Posterior cingulate gyrus (tissue), 11 donors: Measurements from ENCODE around the gene KIAA0319L.

Experiments
- DNase-seq, 10 donors: peaks; one replicate each; pipeline versions ENCODE4 v3.0.0 to v3.0.0-alpha.2; 2020 to 2021; ENCODE audit warnings: mixed read lengths in 3 of 10
- intact Hi-C: fragments of 100-400 bp; cut with DNase I; formaldehyde crosslinking; loops from one replicate; pipeline ENCODE4 v1.15.1; 2023

Gene KIAA0319L

DNA sequence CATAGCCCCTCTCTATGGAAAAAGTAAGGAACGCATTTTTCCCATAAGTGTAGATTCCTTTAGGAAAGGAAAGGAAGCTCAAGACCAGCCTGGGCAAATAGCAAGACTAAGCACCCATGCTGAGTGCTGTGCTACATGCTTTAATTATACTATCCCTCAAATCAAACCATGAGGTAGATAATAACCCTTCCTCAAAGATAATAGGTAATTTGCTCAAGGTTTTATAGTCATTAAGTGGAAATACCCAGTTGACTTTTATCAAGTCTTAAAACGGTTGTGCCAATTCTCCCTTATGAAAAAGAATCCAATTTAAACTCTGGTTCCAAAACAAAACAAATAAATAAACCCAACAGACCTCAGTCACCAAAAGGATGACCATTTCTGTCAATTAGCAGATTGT lies 3.4 kb downstream of the KIAA0319L start:
- intact Hi-C loops = no loop called here
- DNase-seq = no peak

DNA sequence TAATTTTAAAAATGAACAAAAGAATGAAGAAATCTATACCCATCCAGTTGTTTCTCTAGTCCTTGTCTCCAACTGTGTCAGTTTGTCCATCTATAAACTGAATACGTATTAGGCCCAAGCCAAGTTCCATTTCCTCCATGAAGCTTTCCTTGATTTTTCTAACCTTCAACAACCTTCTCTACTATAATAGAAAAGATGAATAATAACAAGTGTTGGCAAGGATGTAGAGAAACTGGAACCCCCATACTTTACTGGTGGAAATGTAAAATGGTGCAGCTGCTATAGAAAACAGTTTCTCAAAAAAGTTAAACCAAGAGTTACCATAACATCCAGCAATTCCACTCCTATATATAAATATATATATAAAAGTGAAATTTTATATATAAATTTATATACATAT lies 10.6 kb downstream of the KIAA0319L start:
- DNase-seq = no peak
- intact Hi-C loops = no loop called here

DNA sequence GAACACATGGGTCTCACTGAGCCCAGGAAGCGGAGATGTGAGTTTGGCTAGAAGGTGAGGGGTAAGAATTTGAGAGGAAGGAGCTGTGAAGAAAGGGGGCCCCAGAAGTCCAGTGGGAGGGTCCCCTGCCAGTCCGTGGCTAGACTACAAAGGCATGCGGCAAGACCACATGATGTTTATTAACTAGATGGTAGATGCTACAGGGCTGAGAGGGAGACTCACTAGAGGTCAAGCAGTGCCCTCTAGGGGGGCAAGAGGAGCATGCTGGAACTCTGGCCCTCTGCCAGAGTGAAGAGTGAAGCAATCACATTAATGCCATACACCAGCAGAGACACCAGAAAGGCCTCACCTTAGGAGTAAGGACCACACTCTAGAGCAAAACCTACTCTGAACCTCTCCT lies 12.2 kb downstream of the KIAA0319L start:
- intact Hi-C loops = no loop called here
- DNase-seq = peak in 4 of 10 donors; percentile 50 to 91 (median 66)

DNA sequence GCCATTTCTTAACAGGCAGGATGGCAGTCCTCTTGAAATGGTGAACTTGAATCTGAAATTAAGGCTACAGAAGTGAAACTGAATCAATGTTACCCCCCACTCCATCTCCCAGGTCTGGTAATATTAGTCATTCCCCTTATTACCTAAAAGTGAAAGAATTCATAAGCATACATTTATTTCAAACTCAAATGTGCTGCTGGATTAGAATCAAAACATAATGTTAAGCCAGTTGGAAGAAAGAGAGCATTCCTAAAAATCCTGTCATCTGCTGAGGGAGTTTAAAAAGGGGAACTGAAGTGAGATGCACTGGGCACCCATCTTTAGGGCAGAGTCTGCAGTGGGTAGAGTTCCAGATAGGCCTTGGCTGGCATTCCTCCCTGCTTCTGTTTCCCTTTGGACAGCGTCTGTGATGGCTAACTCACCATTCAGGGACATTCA lies 17.4 kb downstream of the KIAA0319L start:
- intact Hi-C loops = no loop called here
- peak in 1 of 10 donors; percentile 62 for DNase-seq

DNA sequence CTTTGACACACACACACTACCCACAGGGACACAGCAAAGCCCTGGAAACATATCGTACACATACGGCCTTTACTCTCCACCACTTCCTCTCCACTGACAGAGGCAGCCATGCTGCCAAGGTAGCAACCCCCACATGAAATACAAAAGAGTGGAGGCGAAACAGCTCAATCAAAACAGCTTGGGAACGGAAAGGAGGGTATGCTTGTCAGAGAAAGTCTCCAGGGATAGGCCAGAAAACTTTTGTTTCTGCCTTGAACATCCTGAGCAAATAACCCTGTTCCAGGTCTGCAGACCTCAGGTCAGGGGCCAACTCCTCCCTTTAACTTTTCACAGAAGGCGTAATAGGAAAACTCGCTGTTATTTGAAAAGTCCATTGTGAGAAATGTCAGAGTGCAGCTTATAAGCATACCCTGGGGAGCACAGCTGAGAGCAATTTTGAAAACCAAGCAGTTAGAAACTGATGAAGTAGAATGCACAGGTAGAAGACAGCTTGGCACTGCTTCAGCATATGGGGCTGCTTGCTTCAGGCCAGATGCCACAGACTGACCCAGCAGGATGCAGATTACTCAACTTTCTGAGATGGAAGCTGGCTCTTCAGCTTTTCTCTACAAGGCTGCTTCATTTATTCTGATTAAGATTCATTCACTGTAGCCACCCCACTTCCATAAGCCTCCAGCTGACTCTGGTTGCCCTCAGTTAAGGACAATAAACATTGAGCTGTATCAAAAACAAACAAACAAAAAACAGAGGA lies 18.0 kb downstream of the KIAA0319L start:
- intact Hi-C loops = no loop called here
- DNase-seq = peak in 1 of 10 donors; percentile 47

DNA sequence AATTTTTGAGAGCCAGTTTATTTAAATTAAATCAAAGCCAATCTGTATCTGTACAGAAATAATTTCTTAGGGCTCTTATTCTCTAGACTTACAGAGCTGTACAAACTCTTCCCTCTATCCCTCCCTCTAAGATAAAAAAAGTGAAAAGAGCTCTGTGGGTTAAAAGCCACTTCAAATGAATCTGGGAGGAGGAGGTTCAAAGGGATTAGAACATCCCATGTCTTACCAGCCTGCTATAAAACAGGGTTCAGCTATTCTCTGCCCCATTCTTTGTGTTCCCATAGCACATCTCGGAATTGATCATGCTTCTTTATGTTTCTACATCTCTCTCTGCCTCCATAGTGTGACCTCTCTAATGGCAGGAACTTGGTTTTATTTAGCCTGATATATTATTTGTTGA lies 19.4 kb downstream of the KIAA0319L start:
- DNase-seq = no peak
- intact Hi-C loops = no loop called here

DNA sequence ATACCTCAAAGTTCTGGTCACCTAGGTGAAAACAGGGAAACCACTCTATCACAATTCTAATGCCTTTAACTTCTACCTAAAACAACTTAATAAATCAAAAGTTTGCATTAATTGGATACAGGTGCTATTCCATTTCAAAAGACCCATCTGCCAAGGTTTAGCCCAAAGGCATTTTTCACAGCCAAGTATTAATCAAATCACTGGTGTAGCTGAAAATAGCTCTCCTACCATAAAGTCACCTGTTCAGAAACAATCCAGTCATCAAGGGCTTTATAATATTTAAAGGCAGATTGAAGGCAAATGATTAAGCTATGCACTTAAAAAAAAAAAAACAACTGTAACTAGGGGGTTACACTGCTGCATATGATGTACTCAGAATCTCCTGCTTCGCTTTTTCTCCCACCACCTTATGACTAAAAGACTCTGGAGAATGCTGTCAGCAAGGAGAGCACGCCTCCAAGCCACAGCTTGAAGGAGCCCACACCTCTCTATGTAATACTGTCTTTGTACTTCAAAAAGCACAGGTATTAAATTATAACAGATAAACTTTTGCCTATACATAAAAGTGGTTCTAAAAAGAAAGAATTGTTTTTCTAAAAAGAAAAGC lies 20.5 kb downstream of the KIAA0319L start:
- intact Hi-C loops = no loop called here
- no peak for DNase-seq

DNA sequence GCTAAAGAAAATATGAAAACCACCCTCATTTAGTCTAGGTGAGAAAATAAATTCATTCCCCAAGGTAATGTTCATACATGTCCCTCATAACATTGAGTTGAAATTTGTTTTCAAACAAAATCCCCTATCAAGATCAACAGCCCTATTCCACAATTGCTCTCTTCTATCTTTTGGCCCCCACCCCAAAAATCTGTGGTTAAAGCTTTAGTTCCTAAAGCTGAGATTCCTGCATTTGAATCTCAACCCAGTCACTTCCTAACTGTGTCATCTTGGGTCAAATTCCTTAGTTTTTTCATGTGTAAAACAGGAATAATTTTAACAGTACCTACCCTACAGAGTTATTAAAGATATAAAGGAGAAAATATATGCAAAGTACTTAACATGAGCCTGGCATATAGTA lies 22.0 kb downstream of the KIAA0319L start:
- no peak for DNase-seq
- intact Hi-C loops = no loop called here

DNA sequence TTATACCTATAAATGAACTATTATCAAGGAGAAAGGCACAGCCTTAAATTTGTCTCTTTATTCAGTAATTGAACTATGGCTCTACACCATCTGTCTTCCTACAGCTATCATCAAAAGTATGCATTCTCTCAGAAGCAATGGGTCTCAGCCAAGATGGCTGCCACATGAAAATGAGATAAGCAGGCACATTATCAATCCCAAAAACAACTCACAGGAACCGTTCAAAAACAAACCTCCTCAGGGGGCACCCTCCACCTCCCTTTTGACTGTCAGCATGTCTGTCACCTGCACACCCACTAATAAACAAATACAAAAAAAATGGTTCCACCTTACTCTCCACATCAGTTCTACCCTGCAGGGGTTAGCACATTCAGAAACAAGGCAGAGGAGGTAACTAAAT lies 23.6 kb downstream of the KIAA0319L start:
- intact Hi-C loops = no loop called here
- DNase-seq = no peak

DNA sequence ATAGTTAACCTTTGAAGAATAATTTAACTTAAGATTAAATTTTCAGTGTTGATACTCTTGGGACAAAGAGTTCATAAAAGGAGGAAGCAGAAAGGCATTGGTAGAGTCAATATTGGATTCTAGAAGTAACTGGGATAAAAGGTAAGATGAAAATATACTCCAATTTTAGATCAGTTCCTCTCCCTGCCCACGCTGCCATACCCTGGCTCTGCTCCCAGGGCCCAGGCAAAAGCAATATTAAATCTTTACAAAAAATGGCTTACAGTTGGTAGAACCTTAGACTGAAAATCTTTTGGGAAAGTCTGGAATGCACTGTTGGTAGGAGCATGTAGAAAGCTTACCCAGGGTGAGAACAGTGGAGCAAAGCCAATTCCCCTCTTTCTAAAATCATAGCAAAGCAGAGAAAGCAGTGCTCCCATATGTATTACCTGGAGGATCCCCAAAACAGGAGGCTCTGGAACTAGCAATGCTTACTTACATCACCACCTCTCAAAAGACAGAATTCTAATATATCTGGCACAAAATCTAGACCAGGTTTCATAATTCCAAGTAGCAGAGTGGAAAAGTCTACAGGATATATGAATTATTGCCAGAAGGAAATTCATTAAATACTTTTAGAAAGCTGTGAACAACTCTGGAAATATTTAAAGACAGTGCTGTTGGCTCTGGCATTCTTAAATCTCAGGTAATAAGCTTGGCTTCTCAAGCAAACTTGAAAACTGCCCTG lies 24.5 kb downstream of the KIAA0319L start:
- peak in 4 of 10 donors; percentile 38 to 88 (median 52) for DNase-seq
- intact Hi-C loops = no loop called here

DNA sequence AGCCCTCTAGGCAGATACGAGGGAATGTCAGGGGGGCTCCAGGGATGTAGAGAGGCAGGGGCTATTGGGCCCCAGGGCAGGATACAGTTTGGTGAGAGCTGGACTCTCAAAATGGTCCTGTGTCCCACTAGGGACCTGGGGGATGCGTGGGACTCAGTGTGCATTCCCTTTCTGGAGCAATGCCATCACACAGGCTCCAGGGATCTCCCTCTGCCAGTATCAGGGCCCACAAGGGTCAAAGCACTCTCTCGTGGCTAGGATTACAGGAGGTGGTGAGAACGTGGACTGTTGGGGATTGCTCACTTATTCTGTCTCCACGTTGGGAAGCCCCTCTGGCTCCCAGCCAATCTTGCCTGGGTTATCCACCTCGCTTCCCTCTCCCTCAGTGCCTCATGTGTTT lies 25.8 kb downstream of the KIAA0319L start:
- no peak for DNase-seq
- intact Hi-C loops = no loop called here

DNA sequence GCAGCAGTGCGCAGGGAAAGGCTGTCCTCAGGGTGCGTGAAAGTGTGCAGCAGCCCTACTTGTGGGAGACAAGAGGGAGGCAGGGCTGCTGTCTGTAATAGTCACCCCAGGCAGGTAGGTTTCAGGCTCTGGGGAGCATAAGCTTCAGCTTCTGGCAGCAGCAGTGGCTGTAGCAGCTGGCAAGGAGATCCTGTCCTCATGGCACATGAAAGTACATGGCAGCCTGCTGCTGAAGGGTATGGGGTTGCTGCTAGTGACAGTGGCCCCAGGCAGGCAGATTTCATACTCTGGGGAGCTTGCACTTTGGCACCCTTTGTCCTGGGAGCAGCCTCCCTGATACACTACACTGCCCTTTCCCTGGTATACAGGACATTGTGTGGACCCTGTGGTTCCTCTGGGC lies 26.3 kb downstream of the KIAA0319L start:
- intact Hi-C loops = no loop called here
- peak in 1 of 10 donors; percentile 42 for DNase-seq

DNA sequence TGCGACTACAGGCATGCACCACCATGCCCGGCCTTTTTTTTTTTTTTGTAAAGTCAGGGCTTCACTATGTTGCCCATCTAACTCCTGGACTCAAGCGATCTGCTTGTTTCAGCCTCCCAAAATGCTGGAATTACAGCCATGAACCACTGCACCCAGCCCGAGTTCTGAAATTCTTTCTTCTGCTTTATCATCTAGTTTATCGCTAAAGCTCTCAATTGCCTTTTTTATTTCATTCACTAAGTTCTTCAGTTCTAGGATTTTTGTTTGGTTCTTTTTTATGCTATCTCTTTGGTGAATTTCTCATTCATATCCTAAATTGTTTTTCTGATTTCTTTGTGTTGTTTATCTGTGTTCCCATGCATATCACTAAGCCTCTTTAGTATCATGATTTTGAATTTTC lies 27.0 kb downstream of the KIAA0319L start:
- no peak for DNase-seq
- intact Hi-C loops = no loop called here

DNA sequence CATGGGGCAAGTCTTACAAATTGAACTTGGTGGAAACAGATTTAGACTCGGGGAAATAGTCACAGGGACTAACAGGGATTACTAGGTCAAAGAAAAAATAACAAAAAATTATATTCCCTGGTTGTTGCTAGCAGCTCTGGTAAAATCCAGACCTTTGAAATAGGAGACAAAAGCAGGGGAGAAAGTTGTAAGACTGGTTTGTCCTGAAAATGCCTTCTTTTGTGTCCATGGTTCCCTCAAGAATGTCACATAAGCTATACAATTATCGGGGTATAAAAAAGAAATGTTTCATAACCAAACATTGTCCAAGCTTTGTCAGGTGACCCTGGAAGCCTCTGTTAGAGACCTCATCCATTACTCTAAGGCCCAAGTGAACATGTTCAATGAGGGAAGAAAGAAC lies 33.1 kb downstream of the KIAA0319L start:
- intact Hi-C loops = no loop called here
- DNase-seq = no peak

DNA sequence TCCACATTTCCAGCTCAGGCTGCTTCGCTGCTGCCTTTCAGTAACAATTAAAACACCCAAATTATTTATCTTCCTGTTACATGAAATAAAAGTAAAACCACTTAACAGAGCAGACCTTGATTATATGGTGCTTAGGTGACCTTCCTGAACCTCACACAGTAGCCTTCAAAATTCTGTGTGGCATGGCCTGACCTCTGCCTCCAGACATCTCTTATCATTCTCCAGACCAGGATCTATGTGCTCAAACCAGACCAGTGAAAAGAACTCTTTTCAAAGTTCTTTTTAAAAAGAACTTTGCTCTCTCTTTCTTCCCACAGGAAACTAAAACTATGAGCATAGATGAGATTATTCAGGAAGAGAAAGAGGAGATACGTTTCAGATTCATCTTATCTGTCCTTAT lies 37.8 kb downstream of the KIAA0319L start:
- intact Hi-C loops = no loop called here
- DNase-seq = no peak

DNA sequence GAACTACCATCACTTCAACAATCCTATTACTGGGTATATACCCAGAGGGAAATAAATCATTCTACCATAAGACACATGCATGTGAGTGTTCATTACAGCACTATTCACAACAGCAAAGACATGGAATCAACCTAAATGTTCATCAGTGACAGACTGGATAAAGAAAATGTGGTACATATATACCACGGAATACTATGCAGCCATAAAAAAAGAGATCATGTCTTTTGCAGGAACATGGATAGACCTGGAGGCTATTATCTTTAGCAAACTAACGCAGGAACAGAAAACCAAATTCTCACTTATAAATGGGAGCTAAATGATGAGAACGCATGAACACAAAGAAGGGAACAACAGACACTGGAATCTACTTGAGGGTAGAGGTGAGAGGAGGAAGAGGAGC lies 39.0 kb downstream of the KIAA0319L start:
- DNase-seq = no peak
- intact Hi-C loops = no loop called here

DNA sequence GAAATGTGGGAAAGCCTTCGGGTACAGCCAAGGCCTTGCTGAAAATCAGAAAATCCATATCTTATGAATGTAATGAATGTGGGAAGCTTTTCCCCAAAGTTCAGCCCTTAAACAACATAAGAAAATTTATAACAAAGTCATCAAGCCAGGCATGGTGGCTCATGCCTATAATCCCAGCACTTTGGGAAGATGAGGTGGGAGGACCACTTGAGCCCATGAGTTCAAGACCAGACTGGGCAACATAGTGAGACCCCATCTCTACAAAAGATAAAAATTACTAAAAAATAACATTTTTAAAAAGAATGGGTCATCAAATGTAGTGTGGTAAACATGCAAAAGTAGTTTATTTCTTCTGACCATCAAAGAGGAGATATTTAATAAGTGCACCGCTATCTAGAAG lies 45.9 kb downstream of the KIAA0319L start:
- no peak for DNase-seq
- intact Hi-C loops = no loop called here

DNA sequence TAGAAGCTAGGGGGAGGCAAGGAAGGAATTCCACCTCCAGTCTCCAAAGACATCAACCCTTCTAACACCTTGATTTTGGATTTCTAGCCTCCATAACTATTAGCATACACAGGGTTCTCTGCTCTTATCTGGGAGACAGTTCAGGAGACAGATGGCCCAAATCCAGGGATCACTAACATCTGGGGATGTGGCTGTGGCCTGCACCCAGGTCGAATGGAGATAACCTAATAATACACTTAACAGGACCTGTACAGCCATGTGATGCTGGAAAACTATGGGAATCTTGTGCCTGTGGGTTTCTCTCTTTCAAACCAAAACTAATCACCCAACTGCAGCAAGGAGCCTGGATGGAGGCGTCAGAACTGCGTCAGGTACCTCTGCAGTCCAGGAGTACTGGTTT lies 47.6 kb downstream of the KIAA0319L start:
- intact Hi-C loops = no loop called here
- no peak for DNase-seq

DNA sequence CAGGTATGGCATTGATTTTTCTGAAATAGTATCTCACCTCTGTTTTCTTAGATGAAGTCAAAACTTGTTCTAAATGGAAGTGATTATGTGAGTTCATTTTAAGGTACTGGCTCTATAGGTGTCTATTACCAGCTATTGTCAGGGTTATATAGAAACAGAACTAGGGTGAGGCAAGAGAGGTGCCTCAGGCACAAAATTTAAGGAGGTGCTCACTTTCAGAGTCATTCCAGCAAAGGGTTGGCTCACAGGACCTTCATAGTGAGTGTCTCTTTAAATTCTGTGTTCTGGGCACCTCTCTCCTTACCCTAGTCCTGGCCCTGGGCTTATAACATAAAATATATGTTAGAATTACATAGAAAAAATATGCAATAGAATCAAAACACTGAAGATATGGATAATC lies 49.3 kb downstream of the KIAA0319L start:
- intact Hi-C loops = no loop called here
- DNase-seq = no peak

DNA sequence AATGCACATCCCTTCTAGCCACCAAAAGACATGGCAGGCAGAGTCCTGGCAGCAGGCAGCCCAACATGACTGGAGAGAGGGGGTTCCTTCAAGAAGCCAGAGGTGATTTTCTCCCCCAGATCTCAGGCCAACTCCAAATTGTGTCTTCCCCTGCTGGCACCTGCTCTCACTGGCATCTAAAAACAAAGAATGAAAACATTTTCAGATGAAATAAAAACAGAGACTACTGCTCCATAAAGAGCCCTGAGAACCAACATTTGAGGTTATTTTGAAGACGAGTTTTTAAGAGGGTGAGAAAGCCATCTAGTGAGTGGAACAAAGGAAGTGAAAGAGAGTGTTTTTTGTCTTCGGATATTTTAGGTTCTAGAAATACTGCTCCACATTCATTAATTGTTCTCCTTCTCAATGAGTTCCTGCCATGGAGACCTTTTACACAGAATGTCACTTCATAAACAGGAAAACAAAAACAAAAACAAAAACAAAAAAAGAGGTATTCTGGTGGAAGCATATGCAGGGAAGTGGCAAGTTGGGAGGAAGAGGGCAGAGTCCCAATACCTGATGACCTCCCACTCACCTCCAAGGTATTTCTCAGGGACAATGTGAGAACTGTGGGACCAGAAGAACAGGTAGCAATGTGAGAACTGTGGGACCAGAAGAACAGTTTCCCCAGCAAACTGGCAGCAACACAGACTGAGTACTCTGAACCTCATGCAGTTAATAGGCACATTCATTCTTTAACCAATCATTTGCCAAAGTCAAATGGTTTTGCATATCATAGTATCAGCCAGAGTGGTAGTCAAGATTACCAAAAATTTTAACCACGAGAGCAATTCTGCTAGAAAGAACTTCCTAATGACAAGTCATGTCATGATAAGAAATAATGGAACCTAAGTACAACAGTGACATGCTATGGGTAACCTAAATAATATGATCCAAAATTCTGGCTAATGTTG lies 50.0 kb downstream of the KIAA0319L start:
- DNase-seq = no peak
- intact Hi-C loops = no loop called here
